NOMO-1 treated with DMSO at 0.1 percent for 48 hours (cell line): ENCODE results near the gene PAX2.

Experiments
- DNase-seq: peaks from one replicate; lab custom pipeline; 2025; ENCODE audit not compliant: unreplicated experiment; lab: John Stamatoyannopoulos, UW

Gene PAX2

GRCh38 chr10:100835810-100836209 is 90.4 kb downstream of the PAX2 start:
- DNase-seq: no peak

GRCh38 chr10:100836891-100837290 is 91.5 kb downstream of the PAX2 start:
- no peak for DNase-seq

- DNase-seq: no peak
These were observed 91.9 kb downstream of the PAX2 start for GRCh38 chr10:100837300-100837699.

- DNase-seq: no peak
These were observed 93.6 kb downstream of the PAX2 start for GRCh38 chr10:100838986-100839385.

GRCh38 chr10:100841528-100841927 is 96.1 kb downstream of the PAX2 start:
- no peak for DNase-seq

GRCh38 chr10:100847440-100847839 is 102.1 kb downstream of the PAX2 start:
- no peak for DNase-seq

- no peak for DNase-seq
These were observed 103.4 kb downstream of the PAX2 start for GRCh38 chr10:100848770-100849169.

GRCh38 chr10:100858261-100858660 is 112.9 kb downstream of the PAX2 start:
- DNase-seq: no peak

GRCh38 chr10:100858747-100859483 is 113.5 kb downstream of the PAX2 start:
- no peak for DNase-seq

GRCh38 chr10:100859484-100859763 is 114.0 kb downstream of the PAX2 start:
- no peak for DNase-seq

GRCh38 chr10:100863433-100863832 is 118.1 kb downstream of the PAX2 start:
- no peak for DNase-seq

GRCh38 chr10:100864036-100864885 is 118.9 kb downstream of the PAX2 start:
- DNase-seq: no peak

GRCh38 chr10:100864978-100865377 is 119.6 kb downstream of the PAX2 start:
- DNase-seq: no peak

GRCh38 chr10:100866010-100866409 is 120.6 kb downstream of the PAX2 start:
- DNase-seq: no peak

- no peak for DNase-seq
These were observed 121.3 kb downstream of the PAX2 start for GRCh38 chr10:100866575-100867098.

- no peak for DNase-seq
These were observed 122.0 kb downstream of the PAX2 start for GRCh38 chr10:100867261-100867963.

- no peak for DNase-seq
These were observed 123.0 kb downstream of the PAX2 start for GRCh38 chr10:100868382-100868781.

- no peak for DNase-seq
These were observed 124.0 kb downstream of the PAX2 start for GRCh38 chr10:100869399-100869798.

- peak; percentile 52 for DNase-seq
These were observed 126.8 kb downstream of the PAX2 start for GRCh38 chr10:100872034-100872791.

- DNase-seq: no peak
These were observed 127.9 kb downstream of the PAX2 start for GRCh38 chr10:100873146-100873826.
